CD1c-positive myeloid dendritic cell (primary cell): ENCODE measurements around the gene MICAL2.
A peak's percentile ranks its signal among the peaks of the same experiment; 100 is the strongest.

Experiments
- DNase-seq: peaks from one replicate; pipeline ENCODE4 v3.0.0-alpha.2; 2016; ENCODE audit errors: extremely low spot score

Gene MICAL2

DNA sequence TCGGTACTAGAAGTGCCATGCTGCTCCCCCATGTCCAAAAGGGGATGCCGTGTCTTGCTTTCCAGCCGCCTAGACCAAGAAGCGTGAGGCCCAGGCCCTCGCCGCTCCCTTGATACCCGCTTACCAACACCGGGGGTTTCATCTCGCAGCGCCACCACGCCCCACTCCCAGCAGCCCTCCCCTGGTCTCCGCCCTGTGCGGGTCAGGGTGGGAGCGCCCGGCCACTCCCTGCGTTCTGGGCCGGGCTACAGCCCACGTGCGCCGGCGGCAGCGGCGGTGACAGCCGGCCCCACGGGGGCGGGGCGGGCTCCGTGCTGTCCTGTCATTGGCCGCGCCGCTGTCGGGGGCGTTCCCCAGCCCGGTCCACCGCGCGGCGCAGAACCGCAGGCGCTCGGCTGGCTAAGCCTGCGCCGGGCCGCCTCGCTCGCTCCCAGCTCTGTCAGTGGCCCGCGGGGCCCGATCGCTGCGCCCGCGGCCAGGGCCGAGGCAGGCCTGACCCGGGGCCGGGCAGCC, at the start of gene MICAL2:
Gene MICAL2, plus strand, starts transcription at position 390 of the 513 bp plus-strand sequence. CDS start 51,566 bp downstream, outside the sequence.
- DNase-seq, result peak; percentile 95

DNA sequence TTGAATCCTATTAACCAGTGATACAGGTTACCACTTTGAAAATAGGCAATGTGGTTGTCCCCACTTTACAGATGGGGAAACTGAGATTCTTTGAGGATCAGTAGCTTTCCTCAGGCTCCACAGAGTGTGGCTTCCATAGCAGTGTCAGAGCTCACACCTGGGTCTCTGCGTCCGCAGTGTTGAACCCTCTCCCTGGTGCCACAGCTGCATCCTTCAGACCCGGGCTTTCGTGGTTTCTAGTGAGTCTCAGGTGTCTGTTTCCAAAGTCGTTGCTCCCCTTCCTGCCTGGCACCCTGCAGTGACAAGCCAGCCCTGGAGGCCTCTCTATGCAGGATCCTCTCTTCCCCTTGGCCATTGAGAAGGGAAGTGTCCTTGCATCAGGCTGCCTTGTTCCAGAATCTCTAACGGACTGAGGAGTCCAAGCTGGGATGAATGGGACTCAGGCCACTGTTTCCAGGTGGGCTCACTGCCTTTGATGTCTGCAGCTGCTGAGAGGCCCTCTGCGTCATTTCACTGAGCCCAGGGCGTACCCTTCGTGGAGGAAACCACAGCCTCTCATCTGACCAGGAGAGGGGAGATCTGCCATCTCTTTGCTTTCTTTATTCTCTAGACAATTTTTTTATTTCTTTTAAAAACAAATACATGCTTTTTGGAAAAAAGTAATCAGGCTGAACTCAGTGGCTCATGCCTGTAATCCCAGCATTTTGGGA, 48.4 kb upstream of the MICAL2 start:
- no peak for DNase-seq

GRCh38 chr11:12063251-12063650, 47.1 kb upstream of the MICAL2 start:
- DNase-seq, result no peak

DNA sequence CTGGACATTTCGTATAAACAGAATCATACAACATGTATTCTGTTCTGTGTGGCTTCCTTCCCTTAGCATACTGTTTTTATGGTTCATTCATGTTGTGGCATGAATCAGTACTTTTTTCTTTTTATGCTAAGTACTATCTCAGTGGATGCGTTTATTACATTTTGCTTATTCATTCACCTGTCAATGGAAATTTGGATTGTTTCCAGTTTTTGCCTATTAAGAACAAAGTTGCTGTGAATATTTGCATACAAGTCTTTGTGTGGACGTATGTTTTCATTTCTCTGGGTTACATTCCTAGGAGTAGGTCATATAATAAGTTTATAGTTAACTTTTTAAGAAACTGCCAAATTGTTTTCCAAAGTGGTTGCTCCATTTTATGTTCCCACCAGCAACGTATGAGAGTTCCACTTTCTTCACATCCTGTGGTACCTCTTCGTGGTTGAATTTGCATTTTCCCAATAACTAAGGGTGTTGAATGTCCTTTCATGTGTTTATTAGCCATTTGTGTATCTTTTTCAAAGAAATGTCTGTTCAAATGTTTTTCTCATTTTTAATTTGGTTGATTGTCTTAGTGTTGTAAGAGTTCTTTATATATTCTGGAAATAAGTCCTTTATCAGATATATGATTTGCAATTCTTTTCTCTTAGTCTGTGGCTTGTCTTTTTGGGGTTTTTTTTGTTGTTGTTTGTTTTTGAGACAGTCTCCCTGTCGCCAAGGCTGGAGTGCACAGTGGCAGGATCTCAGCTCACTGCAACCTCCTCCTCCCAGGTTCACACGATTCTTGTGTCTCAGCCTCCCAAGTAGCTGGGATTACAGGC, 46.0 kb upstream of the MICAL2 start:
- no peak for DNase-seq

DNA sequence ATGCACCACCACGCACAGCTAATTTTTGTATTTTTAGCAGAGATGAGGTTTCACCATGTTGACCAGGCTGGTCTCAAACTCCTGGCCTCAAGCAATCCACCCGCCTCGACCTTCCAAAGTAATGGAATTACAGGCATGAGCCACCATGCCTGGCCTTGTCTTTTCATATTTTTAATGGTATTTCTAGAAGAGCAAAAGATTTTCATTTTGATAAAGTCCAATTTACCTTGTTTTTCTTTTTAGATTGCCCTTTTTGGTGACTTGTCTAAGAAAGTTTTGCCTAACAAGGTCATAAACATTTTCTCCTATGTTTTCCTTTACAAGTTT, 45.5 kb upstream of the MICAL2 start:
- DNase-seq, result no peak

DNA sequence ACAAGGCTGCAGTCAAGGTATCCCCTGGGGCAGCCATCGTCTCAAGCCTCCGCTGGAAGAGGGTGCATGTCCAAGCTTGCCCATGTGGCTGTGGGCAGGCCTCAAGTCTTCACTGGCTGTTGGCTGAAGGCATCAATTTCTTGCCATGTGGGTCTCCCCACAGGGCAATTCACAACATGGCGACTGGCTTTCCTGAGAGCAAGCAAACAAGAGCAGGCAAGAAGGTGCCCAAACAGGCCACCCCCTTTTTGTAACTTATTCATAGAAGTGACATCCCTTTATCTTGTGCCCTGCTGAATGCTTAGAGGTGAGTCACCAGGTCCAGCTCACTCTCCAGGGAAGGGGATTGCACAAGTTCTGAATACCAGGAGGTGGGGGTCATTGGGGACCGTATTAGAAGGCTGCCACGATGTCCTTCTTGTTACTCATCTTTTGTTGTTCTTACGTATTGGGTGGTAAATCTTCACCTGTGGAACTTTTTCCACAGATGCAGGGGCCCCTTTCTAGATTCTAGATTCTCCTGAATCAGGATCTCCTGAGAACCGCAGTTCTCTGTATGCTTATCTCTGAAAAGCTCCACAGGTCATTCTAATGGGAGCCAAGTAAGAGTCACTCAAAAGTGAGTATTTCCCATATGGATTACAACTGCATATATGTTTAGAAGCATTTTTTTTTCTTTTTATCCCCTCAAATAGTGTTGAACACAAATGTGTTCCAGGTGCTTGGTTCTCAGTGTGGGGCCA, 44.2 kb upstream of the MICAL2 start:
- DNase-seq, result no peak

DNA sequence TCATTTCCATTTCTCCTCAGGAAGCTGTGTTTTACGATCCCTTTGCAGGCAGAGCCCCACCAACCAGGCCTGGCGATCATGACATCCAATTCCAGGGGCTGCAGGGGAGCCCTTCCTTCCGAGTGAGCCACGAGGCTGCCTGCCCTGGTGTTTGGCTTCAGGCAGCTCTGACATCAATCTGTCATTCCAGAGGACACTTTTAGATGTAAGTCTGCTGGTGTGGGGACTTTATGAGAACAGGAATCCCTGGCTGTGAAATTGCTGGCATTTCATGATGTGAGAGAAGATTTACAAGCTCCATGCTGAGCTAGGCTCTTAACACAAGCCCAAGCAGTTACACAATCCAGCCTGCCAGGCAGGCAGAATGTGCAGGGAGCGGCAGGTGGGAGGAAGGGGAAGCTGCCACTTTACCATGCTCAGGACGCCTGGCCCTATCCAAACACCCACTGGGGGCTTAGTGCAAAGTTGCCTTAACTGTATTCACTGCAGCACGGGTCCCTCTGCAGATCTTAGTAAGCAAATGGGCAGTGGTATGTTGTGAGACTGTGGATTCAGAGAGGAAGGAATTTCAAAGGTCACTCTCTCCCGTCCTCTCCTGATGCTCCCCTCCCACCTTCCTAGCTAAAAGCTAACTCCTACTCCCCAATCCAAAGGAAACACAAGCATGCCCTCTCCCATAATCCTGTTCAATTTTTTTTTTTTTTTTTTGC, 43.4 kb upstream of the MICAL2 start:
- peak; percentile 68 for DNase-seq

- DNase-seq, result no peak
Measured at GRCh38 chr11:12067796-12068357, 42.5 kb upstream of the MICAL2 start.

- DNase-seq, result no peak
Measured at GRCh38 chr11:12069066-12069676, 41.2 kb upstream of the MICAL2 start.

DNA sequence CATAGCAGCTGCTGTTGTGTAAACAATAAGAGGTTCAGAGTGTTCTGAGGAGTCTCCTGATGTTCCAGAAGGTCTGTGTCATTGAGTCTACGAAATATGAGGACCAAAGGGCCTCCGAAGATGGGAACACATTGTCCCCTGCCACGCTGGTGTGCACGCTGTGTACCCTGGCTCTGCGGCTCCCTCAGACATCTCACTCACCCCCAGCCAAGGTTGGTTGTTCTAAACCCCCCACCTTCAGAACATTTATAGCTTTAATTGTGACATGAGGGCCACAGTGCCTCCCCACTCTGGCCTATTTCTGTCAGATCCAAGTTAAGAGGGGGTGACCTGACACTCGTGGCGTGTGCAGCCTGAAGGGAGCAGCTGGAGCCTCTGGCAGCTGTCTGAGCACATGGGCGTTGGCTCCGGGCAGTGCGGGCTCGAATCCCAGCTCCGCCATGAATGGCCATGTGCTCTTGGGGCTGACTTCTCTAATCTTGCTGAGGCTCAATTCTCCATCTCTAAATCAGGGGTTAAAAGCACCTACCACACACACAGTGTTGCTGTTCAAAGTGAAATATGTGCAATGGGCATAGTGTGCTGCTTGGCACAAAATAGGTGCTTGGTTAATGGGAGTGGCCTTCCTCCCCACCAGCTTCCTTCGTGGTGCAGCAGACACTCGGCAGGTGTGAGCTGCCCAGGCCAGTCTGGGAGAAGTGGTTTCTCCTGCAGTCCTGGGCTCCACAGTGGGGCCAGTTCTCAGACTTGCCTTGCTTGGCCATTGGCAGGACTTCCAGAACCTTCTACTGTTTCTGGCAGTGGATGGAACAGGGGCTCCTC, 39.7 kb upstream of the MICAL2 start:
- DNase-seq, result no peak

GRCh38 chr11:12071574-12071973, 38.8 kb upstream of the MICAL2 start:
- no peak for DNase-seq

- no peak for DNase-seq
Measured at GRCh38 chr11:12073436-12073835, 37.0 kb upstream of the MICAL2 start.

DNA sequence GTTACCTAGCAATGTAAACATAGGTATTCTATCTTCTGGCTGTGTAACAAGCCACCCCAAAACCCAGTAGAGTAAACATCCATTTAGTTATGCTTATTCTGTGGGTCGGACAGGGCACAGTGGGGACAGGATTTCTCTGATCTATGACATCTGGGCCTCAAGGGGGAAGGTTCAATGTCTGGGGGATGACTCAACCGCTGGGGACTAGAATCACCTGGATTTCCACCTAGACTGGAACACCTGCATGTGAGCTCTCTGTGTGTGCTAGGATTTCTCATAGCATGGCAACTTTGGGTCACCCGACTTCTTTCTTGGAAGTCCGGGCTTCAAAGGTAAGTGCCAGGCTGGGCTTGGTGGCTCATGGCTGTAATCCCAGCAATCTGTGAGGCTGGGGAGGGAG, 36.5 kb upstream of the MICAL2 start:
- no peak for DNase-seq

DNA sequence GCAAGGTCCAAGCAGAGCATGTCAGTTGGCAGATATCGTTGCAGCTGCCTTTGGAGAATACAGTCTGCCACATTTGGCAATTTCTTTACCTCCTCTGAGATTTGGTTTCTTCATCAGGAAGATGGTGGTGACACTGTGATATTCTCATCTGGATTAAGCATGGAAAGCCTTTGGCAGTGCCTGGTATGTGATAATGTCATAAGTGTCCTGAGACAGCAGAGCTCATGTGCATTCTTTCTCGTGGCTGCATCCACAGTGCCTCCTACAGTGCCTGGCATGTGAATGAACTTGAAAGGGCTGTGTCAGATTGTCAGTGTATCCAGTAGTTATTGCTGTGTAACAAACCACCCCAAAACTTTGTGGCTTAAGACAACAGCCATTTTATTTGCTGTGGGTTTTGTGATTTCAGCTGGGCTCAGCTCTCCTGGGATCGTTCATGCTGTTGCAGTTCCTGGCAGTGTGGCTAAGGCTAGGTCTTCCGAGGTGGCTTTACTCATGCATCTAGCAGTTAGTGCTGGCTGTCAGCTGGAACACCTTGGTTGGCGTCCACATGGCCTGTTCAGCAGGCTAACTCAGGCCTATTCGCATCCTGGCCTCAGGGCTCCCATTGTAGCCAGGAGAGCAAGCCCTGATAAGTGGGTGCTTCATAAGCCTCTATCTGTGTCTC, 35.7 kb upstream of the MICAL2 start:
- DNase-seq, result no peak

DNA sequence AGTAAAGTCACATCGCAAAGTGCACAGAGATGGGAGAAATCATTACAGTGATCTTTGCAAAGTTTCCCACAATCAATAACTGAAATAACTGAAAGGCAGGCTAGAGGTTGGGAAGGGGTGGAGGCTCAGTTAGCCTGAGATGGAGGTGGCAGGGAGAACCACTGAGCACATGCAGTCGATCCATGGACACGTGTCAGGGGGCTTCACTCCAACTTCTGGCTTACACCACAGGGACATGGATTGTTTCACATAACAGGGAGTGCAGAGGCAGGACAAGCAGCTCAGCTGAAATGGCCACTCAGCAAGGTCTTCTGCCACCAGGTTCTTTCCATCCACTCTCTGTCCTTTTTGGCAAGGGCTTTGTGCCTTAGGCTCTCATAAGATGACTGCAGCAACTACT, 35.1 kb upstream of the MICAL2 start:
- DNase-seq, result no peak

- DNase-seq, result no peak
Measured at GRCh38 chr11:12075822-12076821, 34.3 kb upstream of the MICAL2 start.

- DNase-seq, result no peak
Measured at GRCh38 chr11:12076840-12077534, 33.4 kb upstream of the MICAL2 start.
